T-helper 22 cell (primary cell): ENCODE results near the gene RNF169.

ENCODE experiments used
- DNase-seq: peaks from one replicate; pipeline ENCODE4 v3.0.0-alpha.2; 2020; ENCODE audit warnings: low read depth

RNF169 gene

DNA sequence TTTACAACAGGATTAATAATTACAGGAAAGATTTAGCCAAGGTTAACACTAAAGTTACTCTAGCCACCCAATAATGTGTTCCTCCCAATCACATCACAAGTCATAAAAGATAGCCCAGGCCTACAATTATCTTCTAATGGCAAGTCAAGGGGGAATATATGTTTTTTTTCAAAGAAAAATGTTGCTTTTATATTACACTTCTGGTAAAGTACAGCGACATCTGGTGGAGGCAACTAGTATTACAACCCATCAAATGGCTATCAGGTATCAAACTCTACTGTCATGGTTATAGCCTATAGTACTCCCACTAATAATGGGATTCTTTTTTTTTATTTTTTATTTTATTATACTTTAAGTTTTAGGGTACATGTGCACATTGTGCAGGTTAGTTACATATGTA lies 128.5 kb downstream of the RNF169 start:
- DNase-seq = no peak
